Spleen (tissue), 7 donors: ENCODE data around the gene GRIK2.

Experiments used
- POLR2A ChIP-seq, 3 donors: fragments of 450-650 bp; IDR thresholded peaks; one replicate each; pipeline ENCODE4 v1.5.1; 2017; ENCODE audit warnings: antibody characterized with exemption in 3 of 3, mild to moderate bottlenecking in 1 of 3
- POLR2AphosphoS5 ChIP-seq, 3 donors: sonication (generic); formaldehyde crosslinking; IDR thresholded peaks; one replicate each; pipeline ENCODE4 v1.5.1; 2017; ENCODE audit warnings: antibody characterized with exemption in 3 of 3
- TF ChIP-seq, protein P1 (sequence below), 11 experiments: fragments of 200-600 bp in 7 of 11; fragments of 450-650 bp in 4 of 11; sonication (generic) in 4 of 11; IDR thresholded peaks in 8 of 11; conservative IDR thresholded peaks in 3 of 11; 1 replicate in 7 of 11; 2 replicates in 4 of 11; pipeline versions ENCODE4 v1.4.0 to v1.8.0; 2016 to 2021; ENCODE audit warnings: antibody characterized with exemption in 11 of 11, inconsistent platforms in 4 of 11, mild to moderate bottlenecking in 1 of 11
- donor health status: DM: no; HTN: no; CAD: no; lungs with moderate emphysema.
- donor health status: DM: no; HTN: no; CAD: no.
- donor health status: DM: no; HTN: no; CAD: no.

GRCh38 chr6:101879782-101880181 lies 486.3 kb downstream of the GRIK2 start:
- TF ChIP-seq, protein P1, sequence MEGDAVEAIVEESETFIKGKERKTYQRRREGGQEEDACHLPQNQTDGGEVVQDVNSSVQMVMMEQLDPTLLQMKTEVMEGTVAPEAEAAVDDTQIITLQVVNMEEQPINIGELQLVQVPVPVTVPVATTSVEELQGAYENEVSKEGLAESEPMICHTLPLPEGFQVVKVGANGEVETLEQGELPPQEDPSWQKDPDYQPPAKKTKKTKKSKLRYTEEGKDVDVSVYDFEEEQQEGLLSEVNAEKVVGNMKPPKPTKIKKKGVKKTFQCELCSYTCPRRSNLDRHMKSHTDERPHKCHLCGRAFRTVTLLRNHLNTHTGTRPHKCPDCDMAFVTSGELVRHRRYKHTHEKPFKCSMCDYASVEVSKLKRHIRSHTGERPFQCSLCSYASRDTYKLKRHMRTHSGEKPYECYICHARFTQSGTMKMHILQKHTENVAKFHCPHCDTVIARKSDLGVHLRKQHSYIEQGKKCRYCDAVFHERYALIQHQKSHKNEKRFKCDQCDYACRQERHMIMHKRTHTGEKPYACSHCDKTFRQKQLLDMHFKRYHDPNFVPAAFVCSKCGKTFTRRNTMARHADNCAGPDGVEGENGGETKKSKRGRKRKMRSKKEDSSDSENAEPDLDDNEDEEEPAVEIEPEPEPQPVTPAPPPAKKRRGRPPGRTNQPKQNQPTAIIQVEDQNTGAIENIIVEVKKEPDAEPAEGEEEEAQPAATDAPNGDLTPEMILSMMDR (IDR thresholded peaks at IDR 0.05 in 8 of 11, conservative IDR thresholded peaks at IDR 0.05 in 3 of 11) = no peak
- TF ChIP-seq POLR2A (IDR thresholded peaks at IDR 0.05) = no peak
- no peak for TF ChIP-seq POLR2AphosphoS5 (IDR thresholded peaks at IDR 0.05)
